ENCODE results near the gene RASL12. TPM values are rescaled to one million over a fixed set of nuclear protein-coding genes. Genes with fewer than 3 reads are reported as not detected.

RASL12 gene
- total RNA-seq, 2 donors from 2014 or later, result 27.2 TPM

DNA sequence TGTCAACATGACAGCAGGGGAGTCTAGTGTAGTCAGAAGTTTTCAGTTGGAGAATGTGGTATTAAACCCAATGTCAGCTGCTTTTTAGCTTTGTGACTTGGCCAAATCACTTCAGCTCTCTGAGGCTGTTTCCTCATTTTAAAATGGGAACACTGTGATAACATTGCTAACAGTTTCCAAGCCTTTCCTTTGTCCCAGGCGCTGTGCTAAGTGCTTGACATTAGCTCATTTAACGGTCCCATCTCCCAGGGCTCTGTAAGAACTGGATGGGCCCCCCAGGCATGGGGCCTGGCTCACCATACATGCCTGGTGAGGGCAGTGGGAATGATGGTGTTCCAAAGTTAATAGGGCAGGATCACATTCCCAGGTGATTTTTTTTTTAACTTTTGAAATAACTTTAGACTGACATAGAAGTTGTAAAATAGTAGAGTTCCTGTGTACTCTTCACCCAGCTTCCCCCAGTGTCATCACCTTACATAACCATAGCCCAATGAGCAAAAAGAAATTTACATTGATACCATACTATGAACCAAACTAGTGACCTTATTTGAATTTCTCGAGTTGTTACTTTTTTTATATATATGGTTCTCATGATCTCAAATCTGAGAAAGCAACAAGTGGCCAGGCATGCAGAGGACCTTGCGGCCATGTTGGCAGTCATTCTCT, 7.7 kb downstream of the RASL12 start:
- H3K27ac ChIP-seq (ENCODE audit: low read depth, low read length), result no peak overlapping the region
- H3K27ac Mint-ChIP-seq, result no peak overlapping the region
- H3K9me3 Mint-ChIP-seq, result no peaks in the 10 kb centered on the region
- H3K9me3 ChIP-seq (ENCODE audit: control insufficient read depth, low read length), result no peaks in the 10 kb centered on the region
- peaks cover 76% of the 10 kb centered on the region for H3K36me3 Mint-ChIP-seq (ENCODE audit: low read depth)
- WGBS, 2 experiments (ENCODE audit: insufficient coverage in 1 of 2, insufficient read length in 1 of 2), result 90 to 98% methylated on average over 3 to 4 of the region's 4 CpGs
- no peak overlapping the region for H3K4me3 ChIP-seq (ENCODE audit: low read length)
- no peak overlapping the region for H3K4me3 Mint-ChIP-seq
- H3K36me3 ChIP-seq (ENCODE audit: control insufficient read depth, insufficient read depth, low read length), result peaks cover 90% of the 10 kb centered on the region
- TF ChIP-seq, protein P1, sequence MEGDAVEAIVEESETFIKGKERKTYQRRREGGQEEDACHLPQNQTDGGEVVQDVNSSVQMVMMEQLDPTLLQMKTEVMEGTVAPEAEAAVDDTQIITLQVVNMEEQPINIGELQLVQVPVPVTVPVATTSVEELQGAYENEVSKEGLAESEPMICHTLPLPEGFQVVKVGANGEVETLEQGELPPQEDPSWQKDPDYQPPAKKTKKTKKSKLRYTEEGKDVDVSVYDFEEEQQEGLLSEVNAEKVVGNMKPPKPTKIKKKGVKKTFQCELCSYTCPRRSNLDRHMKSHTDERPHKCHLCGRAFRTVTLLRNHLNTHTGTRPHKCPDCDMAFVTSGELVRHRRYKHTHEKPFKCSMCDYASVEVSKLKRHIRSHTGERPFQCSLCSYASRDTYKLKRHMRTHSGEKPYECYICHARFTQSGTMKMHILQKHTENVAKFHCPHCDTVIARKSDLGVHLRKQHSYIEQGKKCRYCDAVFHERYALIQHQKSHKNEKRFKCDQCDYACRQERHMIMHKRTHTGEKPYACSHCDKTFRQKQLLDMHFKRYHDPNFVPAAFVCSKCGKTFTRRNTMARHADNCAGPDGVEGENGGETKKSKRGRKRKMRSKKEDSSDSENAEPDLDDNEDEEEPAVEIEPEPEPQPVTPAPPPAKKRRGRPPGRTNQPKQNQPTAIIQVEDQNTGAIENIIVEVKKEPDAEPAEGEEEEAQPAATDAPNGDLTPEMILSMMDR (conservative IDR thresholded peaks at IDR 0.05), result no peak
- H3K9ac ChIP-seq (ENCODE audit: extremely low read depth, low read length, poor library complexity, severe bottlenecking), result no peak overlapping the region
- DNase-seq, result no peak
- H3K4me1 Mint-ChIP-seq, result peaks cover 2% of the 10 kb centered on the region
- no peaks in the 10 kb centered on the region for H3K27me3 Mint-ChIP-seq (ENCODE audit: insufficient read depth)
- peaks cover 2% of the 10 kb centered on the region for H3K4me1 ChIP-seq (ENCODE audit: control insufficient read depth, insufficient read depth, low read length)
- no peaks in the 10 kb centered on the region for H3K27me3 ChIP-seq (ENCODE audit: control insufficient read depth, insufficient read depth, low read length, poor library complexity, severe bottlenecking)

- Histone ChIP-seq H3K9me3 (ENCODE audit: control insufficient read depth, low read length) (no peaks in the 10 kb centered on the region), H3K27me3 (ENCODE audit: control insufficient read depth, insufficient read depth, low read length, poor library complexity, severe bottlenecking) (no peaks in the 10 kb centered on the region), H3K9ac (ENCODE audit: extremely low read depth, low read length, poor library complexity, severe bottlenecking) (no peak overlapping the region), H3K36me3 (ENCODE audit: control insufficient read depth, insufficient read depth, low read length) (peaks cover 85% of the 10 kb centered on the region), H3K4me3 (ENCODE audit: low read length) (no peak overlapping the region), H3K27ac (ENCODE audit: low read depth, low read length) (no peak overlapping the region), H3K4me1 (ENCODE audit: control insufficient read depth, insufficient read depth, low read length) (no peaks in the 10 kb centered on the region)
- Mint-ChIP-seq H3K27ac (no peak overlapping the region), H3K27me3 (ENCODE audit: insufficient read depth) (no peaks in the 10 kb centered on the region), H3K9me3 (no peaks in the 10 kb centered on the region), H3K4me1 (no peaks in the 10 kb centered on the region), H3K4me3 (no peak overlapping the region), H3K36me3 (ENCODE audit: low read depth) (peaks cover 75% of the 10 kb centered on the region)
- TF ChIP-seq, protein P1 (conservative IDR thresholded peaks at IDR 0.05), result no peak
- DNase-seq, result no peak
- 95% methylated on average over 3 of the region's 3 CpGs; no CpG with 5 or more reads in 1 of the 2 experiments for WGBS, 2 experiments (ENCODE audit: insufficient coverage in 1 of 2, insufficient read length in 1 of 2)
These were observed 8.4 kb downstream of the RASL12 start for GRCh38 chr15:65059369-65059750.

DNA sequence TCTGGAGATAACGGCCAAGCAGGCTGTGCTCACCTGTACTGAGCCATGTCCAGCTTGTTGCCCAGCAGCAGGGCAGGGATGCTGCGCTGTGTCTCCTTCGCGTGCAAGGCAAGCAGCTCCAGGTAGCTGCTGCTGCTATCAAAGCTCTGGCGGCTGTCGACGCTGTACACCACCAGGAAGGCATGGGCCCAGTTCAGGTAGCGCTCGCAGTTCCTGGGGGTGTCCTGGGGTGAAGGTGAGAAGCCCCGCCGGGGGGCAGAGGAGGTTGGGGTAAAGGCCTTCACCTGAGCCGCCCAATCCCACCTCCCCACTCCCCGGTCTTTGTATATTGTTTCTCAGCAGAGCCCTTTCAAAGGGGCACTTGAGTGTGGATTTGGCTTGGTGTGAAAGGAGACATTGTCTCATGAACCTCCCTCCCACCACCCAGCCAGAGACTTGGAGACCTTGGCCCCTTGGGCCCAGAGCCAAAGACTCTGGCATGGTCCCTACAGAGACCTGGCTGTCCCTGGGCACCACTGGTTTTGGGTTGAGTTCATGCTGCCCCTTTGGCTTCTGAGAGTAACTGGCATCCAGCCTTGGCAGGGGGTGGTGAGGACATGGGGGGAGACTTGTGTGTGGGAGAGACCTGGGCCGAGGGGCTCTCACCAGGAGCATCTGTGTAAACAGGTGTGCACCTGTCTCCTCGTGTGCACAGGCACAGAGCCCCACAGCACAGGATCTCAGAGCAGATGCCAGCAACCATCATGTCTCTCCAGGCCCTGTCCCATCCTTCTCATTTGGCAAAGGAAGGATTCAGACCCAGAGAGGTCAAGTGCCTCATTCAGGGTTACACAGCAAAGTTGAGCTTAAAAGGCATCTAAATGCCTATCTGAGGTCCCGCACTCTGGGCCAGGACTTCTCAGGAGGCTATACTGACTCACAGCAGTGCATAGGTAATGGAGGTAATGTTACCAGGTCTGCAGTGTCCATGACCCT, 9.1 kb downstream of the RASL12 start:
- Mint-ChIP-seq H3K27me3 (ENCODE audit: insufficient read depth) (no peaks in the 10 kb centered on the region), H3K27ac (no peak overlapping the region), H3K4me3 (no peak overlapping the region), H3K9me3 (no peaks in the 10 kb centered on the region), H3K4me1 (no peaks in the 10 kb centered on the region), H3K36me3 (ENCODE audit: low read depth) (peaks cover 78% of the 10 kb centered on the region)
- Histone ChIP-seq H3K9me3 (ENCODE audit: control insufficient read depth, low read length) (no peaks in the 10 kb centered on the region), H3K9ac (ENCODE audit: extremely low read depth, low read length, poor library complexity, severe bottlenecking) (no peak overlapping the region), H3K27me3 (ENCODE audit: control insufficient read depth, insufficient read depth, low read length, poor library complexity, severe bottlenecking) (no peaks in the 10 kb centered on the region), H3K36me3 (ENCODE audit: control insufficient read depth, insufficient read depth, low read length) (peaks cover 84% of the 10 kb centered on the region), H3K4me1 (ENCODE audit: control insufficient read depth, insufficient read depth, low read length) (no peaks in the 10 kb centered on the region), H3K4me3 (ENCODE audit: low read length) (no peak overlapping the region), H3K27ac (ENCODE audit: low read depth, low read length) (no peak overlapping the region)
- WGBS, 2 experiments (ENCODE audit: insufficient coverage in 1 of 2, insufficient read length in 1 of 2), result 93 to 96% methylated on average over 10 to 14 of the region's 16 CpGs
- DNase-seq, result no peak
- TF ChIP-seq, protein P1 (conservative IDR thresholded peaks at IDR 0.05), result no peak

All from endodermal cell (in vitro differentiated cells).